HG02938 (cell line): ENCODE results near the gene RAMP3.
"Not testable (repeated sequence)": the region's sequence is repeated elsewhere in the genome, so short reads cannot be mapped to it uniquely, and the experiment has no call there.

ENCODE experiments used
- ATAC-seq: cut with Tn5 transposase; IDR thresholded peaks from one replicate; pipeline ENCODE4 v1.9.1; 2021; ENCODE audit warnings: mild to moderate bottlenecking, moderate library complexity; ENCODE audit not compliant: unreplicated experiment

RAMP3 gene

DNA sequence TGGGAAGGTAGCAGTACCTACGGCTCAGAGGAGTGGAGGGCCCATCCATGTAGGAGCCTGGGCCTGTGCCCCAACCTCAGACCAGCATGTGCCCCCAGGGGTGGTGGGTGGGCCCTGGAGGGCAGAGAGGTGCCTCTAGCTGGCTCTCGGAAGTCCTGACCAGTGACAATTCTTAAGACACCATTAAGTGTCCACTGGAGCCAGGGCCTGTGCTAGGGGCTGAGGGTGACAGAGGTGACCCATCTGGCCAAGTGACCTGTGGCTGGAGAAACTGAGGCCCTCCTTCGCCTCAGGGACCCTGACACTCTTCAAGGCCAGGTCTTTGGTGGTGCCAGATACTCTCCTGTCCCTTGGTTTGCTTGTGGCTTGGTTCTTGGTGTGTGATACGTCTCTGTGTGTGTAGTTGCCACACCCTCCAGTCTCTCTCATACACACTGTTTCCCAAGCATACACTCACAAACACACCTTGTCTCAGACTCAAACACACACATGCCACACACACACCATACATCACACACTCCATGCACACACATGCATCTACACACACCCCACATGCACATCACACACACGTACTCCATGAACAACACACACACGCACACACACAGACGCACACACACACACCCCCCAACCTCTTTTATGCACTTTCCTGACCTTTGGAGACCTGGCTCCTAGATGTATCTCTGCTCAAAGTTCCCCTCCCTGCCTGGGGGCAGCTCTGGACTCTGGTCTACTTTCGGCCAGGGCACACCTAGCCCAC, 897 bp upstream of the RAMP3 start:
- ATAC-seq, result no peak

DNA sequence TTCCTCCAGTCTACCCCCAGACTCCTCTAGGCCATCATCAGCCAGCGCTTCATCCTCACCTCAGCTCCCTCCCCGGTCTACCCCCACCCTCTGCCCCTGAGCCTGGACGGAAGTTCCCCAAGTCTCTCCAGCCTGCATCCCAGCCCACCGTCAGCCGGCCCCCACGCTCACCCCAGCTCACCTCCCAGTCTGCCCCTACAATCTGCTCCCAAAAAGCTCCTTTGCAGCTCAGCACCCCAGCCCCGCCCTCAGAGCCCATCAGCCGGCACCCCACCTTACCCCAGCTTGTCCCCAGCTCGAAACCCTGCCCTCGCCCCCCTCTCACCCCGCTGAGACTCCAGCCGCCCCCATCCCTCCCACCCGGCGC, 322 bp upstream of the RAMP3 start:
- no peak for ATAC-seq

DNA sequence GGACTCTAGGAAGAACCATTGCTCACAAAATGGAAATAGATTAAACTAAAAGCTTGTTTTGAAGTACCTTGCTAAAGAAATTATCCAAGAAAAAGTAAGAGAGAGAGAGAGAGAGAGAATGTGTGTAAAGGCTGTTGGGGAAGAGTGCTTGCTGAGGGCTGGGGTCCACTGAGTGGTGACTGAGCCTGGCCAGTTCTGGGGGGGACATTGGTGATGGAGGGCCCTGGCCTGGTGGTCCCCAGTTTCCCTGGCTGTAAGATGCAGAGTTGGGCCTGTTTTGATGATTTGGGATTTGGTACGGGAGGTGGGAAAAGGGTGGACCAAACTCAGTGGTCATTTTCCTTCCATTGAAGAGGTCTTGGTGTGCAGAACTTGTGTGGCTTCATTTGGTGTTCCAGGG, 880 bp downstream of the RAMP3 start:
- ATAC-seq, result no peak

DNA sequence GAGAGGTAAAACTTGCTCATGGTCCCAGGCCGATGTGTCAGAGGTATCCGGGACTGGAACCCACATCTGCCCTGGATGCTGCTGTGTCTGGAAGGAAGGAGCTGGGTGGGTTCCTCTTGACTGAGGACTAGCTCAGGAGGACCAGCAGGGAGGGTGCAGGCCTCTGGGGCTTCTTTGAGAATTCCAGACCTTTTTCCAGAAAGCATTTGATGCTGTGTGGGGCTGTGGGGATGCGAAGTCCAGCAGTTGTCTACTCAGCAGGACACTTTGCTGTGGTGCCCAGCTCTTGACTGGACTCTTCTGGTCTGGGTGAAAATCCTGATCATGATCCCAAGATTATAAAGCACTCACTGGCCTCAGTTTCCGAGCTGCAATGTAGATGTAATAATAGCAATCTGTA, 1.7 kb downstream of the RAMP3 start:
- no peak for ATAC-seq

DNA sequence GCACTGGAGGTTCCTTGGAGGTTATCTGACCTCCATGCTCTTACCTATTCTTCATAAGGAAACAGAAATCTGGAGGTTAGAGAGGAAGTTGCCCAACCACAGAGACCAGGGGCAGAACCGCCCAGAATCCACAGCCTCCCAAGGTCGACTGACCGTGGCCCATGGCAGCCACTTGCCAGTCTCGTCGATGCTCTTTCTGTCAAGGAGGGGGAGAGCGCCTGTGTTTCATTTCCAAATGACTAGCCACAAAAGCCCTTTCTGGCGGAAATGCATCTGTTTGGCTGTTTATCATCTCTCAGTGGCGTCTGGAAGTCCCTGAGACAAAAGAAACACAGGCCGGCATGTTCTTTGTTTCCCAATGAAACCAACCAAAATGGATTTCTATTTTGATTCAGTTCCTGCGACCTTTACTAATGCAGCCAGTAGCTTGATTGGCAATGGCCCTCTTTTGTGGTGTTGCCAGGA, 2.9 kb downstream of the RAMP3 start:
- ATAC-seq, result no peak

DNA sequence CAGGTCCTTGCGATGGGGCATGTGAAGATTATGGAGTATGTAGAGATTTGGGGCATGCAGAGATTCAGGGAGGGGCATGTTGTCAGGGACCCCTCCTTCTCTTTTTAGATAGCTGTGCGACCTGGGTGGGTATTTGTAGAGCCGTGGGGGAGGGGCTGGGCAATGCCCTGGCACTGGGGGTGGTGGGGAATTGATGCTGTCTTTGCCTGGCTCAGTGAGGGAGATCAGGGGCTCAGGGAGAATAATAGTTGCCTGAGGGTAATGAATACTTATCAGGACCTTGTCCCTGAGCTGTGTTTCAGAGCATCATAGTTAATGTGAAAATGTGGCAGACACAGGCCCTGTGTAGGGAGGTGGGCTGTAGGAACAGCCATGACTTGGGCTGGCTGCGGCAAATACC, 3.5 kb downstream of the RAMP3 start:
- no peak for ATAC-seq

DNA sequence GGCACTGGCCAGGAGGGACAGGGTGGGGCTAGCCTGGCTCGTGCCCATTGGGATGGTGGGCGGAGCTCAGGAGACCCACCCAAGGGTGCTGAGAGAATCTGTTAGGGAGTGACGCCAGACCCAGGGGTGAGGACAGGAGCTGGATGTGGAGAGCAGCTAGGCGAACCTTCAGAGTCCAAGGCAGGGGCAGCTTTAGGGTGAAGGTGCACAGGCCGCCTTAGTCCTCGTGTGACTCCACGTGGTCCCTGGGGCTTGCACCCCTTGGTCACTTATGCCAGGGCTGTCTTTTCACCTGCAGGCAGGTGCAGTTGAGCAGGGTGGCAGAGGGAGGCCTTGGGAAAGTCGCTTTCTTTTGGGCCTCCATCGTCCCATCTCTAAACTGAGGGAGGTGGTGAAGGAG, 4.3 kb downstream of the RAMP3 start:
- no peak for ATAC-seq

DNA sequence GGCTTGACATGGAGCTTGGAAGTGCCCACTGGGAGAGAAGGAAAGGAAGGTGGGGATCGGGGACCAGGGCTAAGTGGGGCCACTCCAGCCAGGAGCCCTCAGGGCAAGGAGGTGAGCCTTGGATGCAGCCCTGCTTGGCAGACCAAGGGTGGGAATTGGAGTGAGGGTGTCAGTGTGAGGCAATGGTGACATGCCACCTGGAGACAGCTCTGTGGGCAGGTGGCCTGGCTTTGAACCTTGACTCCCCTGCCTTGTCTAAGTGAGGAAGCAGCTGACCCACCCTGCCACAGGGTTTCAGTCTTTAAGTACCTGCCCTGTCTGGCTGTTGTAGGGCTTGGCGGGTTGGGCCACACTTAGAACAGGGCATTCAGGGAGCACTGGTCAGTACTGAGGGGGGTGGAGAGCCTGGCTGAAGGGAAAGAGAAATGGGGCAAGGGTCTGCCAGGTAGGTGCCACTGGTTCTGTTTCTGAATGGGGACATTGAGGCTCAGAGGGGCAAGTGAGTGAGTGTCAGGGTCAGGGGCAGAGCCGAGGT, 4.8 kb downstream of the RAMP3 start:
- no peak for ATAC-seq

DNA sequence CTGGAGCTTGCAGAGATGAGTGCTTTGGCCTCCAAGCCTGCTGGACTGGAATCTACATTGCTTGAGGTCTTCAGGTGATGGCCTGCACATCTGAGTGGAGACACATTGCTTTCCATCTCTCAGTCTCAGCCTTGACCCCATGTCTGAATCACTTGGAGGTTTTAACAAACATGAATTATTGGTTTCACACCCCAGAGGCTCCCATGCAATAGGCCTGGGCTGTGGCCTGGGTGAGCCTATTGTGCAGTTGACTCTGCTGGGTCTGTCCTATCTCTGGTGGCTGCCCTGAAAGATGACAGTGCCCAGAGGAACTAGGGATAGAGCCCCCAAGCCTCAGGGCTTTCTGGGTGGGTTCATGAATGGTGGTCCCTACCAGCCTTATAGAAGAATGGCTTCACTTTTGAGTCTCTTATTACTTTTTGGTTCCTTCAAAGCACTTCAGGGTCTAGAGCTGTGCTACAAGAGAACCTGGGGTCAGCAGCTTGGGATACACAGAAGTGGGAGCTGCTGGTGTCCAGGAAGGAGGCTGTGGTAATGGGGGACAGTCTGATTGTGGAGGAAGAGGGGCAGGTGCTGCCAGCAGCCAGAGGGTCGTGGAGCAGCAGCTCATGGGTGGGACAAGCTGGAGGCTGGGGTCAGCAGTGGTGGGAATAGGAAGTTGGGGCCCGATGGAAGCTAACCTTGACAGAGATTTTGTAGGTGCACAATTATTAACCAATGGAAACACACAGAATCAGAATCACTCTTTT, 5.5 kb downstream of the RAMP3 start:
- no peak for ATAC-seq

DNA sequence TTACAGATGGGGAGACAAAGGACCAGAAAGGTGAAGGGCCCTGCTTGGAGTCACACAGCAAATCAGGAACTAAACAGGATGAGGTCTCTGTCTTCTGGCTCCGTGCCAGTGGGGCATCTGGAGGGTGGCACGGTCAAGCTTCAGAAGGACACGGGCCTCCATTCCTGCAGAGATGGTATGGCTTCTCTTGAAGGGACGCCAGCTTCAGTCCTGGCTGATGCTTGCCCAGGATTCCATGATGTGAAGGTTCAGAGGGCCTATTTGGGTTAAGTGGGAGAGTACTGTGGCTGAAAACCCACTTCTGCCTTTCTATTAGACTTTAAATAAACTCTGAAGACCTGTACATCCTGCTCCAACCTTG, 6.1 kb downstream of the RAMP3 start:
- no peak for ATAC-seq

DNA sequence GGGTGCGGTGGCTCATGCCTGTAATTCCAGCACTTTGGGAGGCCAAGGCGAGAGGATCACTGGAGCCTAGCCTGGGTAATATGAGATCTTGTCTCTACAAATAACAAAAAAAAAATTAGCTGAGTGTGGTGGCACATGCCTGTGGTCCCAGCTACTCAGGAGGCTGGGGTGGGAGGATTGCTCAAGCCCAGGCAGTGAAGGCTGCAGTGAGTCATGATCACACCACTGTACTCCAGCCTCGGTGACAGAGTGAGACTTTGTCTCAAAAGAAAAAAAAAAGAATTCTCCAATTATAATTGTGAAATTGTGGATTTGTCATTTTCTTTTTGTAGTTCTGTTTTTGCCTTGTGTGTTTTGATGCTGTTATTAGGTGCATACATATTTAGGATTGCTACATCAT, 6.7 kb downstream of the RAMP3 start:
- ATAC-seq, result not testable (repeated sequence)

DNA sequence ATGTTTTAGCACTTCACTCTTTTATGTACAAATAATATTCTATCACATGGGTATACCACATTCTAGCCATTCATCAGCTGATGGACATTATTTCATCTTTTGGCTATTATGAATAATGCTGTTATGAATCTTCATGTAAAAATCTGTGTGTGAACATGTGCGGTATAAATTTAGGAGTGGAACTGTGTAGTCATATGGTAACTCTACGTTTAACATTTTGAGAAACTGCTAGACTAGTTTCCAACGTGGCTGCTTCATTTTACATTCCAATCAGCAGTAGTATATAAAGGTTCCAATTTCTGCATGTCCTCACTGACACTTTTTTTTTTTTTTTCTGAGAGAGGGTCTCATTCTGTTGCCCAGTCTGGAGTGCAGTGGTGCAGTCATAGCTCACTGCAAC, 8.3 kb downstream of the RAMP3 start:
- ATAC-seq, result no peak

DNA sequence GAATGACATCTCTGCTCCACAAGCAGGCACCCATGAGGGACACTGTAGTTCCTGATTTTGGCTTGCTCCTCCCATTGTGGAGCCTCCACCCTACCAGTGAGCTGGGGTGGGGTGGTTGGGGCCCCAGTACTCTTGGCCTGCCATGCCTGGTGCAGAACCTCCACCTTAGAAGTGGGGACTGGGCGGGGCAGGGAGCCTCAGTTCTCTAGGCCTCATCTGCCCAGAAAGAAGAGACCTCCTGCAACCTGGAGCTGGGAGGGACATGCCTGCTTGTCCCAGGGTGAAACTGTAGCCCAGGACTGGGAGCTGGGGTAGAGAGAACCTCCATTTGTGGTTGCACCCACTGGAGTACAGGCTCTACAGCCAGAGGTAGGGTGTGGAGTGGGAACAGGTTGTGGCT, 14.4 kb downstream of the RAMP3 start:
- no peak for ATAC-seq

DNA sequence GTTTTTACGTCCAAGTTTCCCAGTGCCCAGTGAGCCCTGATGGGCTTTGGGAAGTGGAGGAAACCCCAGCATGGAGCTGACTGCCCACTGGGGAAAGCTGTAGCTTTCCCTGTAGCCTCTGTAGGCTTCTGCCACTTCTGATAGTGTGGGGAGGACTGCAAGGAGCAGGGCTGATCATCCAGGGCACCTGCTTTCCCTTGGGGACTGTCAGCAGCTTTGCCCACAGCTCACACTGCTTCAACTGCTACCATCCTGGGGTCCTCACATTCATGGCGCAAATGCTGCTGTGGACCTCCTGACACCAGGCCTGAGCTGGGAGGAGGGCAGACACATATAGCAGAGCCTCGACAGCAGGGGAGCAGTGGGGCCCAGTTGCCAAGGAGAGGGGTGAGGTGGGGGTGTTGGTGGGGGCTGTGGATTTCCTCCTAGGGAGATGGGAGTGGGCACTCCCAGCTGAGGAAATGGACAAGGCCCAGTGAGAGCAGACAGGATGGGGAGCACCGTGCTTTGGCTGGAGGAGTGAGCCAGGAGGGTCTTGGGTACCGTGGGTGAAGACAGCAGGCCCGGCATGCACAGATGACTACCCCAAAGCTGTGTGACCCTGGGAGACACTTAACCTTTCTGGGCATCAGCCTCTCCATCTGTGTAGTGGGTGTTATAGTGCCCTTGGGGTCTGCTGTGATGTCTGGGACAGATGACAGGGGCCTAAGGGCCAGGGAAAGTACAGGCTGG, 16.2 kb downstream of the RAMP3 start:
- no peak for ATAC-seq

DNA sequence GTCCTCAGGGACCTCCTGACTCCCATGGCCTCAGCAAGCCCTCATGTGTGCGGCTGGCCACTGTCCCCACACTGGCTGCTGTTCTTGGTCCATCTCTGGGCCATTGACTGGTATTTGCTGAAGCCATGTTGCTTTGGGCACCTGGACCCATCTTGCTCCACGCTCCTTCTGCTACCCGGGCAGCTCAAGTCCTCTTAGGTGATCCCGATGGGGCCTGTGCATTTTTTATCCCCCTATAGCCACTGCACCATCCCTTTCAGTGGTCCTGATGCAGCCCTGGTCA, 16.7 kb downstream of the RAMP3 start:
- no peak for ATAC-seq

DNA sequence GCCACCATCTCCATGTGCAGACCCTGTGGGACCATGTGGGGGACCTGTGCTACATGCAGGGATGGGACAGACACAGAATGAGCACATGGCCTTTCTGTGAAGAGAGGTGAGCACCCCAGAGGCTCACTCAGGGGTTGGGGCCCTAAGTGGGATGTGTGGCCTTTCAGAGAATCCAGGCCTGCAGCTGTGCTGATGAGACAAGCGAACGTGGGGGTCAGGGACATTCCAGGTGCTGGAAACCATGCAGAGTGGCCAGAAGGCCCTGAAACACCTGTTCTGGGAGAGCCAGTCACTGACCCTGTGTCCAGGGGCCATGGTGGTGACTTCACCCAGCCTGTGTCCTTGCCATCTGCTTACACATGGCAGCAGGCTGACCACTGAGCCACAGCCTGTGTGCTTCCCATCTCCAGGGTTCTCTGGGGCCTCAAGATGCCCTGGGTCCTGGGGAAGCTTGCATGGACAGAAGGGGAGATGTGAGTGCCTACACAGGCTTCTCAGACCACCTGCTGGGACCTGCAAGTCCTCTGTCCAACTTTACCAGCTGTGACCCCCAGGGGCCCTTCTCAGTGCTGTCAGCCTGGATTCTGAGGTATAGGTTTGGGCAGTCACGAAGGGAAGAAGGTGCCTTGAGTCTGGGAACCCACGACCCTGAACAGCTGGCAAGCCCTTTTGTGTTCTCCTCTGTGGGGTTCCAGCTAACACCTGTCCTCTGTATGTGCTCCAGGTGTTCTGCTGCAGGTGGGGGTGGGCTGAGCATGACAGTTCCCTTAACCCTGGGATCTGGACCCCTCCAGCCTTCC, 17.6 kb downstream of the RAMP3 start:
- ATAC-seq, result no peak

DNA sequence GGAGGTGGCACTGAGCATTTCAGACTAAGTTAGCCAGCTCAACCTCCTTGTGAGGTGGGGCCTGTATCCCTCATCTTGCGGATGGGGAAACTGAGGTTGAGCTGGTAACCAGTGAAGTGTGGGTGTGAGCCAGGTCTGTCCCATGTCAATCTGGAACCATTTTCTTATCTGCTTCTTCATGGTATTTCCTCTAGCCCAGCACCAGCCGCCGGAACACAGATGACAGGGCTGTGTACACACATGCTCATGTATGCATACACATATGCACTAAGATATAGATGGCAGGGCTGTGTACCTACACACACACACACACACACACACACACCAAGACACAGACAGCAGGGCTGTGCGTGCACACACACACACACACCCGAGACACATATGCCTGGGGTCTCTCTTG, 18.5 kb downstream of the RAMP3 start:
- no peak for ATAC-seq

DNA sequence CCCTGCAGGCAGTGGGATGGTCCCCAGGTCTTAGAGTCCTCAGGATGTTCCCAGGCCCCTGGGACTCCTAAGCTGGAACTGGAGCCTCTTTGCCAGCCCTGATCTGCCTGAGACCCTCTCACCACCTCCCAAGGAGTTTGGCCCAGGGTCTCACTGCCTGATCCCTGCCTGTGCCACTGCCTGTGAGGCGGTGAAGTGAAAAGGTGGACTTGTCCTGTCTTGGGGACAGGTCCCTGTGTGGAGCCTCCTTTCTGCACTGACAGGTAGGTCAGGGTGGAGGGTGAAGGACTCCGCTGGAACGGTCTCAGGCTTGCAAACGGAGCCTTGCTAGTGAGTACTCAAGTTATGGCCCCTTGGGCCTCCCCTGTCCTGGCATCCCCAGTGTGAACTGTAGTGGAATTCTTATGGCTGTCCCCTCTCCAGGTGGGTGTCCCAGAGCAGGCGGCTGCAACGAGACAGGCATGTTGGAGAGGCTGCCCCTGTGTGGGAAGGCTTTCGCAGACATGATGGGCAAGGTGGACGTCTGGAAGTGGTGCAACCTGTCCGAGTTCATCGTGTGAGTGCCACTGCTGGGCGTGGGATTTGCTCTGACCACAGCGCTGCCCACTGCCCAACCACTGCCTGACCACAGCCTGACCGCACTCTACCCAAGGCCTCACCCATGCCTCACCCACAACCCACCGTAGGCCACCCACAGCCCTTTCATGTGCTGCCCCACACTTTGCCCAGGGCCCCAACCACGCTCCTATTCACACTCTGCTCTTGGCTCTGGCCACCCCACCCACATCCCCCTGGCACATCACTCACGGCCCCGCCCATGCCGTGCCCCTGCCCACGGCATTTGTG, 19.5 kb downstream of the RAMP3 start:
- ATAC-seq, result no peak

DNA sequence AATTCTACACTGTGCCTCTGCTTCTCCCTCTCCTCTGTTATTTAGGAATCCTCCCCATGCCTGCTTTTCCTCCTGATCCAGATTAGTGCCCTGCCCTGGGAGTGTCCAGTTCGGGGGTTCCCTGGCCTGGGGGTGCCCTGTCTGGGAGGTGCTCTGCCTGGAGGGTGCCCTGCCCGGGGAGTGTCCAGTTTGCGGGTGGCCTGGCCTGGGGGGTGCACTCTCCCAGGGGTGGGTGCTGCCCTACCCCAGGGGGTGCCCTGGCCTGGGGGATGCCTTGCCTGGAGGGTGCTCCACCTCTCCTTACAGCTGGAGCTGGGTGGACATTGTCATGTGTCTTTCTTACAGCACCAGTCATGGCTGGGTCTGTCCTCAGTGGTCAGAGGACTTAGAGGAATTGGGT, 20.2 kb downstream of the RAMP3 start:
- ATAC-seq, result no peak
